Measurements from ENCODE around the gene PPARG.
A peak's percentile ranks its signal among the peaks of the same experiment; 100 is the strongest.
"Not testable (repeated sequence)": the region's sequence is repeated elsewhere in the genome, so short reads cannot be mapped to it uniquely, and the experiment has no call there.

PPARG gene

GRCh38 chr3:12288182-12289129 is at the start of gene PPARG:
Gene PPARG (plus strand): TSS chr3:12289070. CDS start chr3:12379712, 90,642 bp downstream.
- DNase-seq, result peak; percentile 40

- DNase-seq, result no peak
These were observed 49.6 kb upstream of the PPARG start for GRCh38 chr3:12239301-12239700.

GRCh38 chr3:12242772-12243171 is 46.1 kb upstream of the PPARG start:
- DNase-seq, result no peak

GRCh38 chr3:12246497-12247163 is 42.2 kb upstream of the PPARG start:
- DNase-seq, result no peak

- no peak for DNase-seq
These were observed 41.5 kb upstream of the PPARG start for GRCh38 chr3:12247411-12247810.

- no peak for DNase-seq
These were observed 39.4 kb upstream of the PPARG start for GRCh38 chr3:12249519-12249918.

- no peak for DNase-seq
These were observed 36.0 kb upstream of the PPARG start for GRCh38 chr3:12252889-12253288.

GRCh38 chr3:12253516-12254343 is 35.1 kb upstream of the PPARG start:
- DNase-seq, result no peak

- DNase-seq, result no peak
These were observed 33.5 kb upstream of the PPARG start for GRCh38 chr3:12255393-12255792.

- DNase-seq, result no peak
These were observed 30.0 kb upstream of the PPARG start for GRCh38 chr3:12258911-12259310.

GRCh38 chr3:12262173-12262572 is 26.7 kb upstream of the PPARG start:
- not testable (repeated sequence) for DNase-seq

- DNase-seq, result no peak
These were observed 23.4 kb upstream of the PPARG start for GRCh38 chr3:12265508-12265907.

GRCh38 chr3:12266038-12266437 is 22.8 kb upstream of the PPARG start:
- DNase-seq, result no peak

- DNase-seq, result no peak
These were observed 21.4 kb upstream of the PPARG start for GRCh38 chr3:12267376-12268030.

- no peak for DNase-seq
These were observed 20.7 kb upstream of the PPARG start for GRCh38 chr3:12268049-12268735.

GRCh38 chr3:12270976-12271375 is 17.9 kb upstream of the PPARG start:
- DNase-seq, result no peak

- no peak for DNase-seq
These were observed 15.7 kb upstream of the PPARG start for GRCh38 chr3:12273045-12273695.

- DNase-seq, result no peak
These were observed 12.8 kb upstream of the PPARG start for GRCh38 chr3:12275974-12276650.

- DNase-seq, result not testable (repeated sequence)
These were observed 12.0 kb upstream of the PPARG start for GRCh38 chr3:12276827-12277226.

- no peak for DNase-seq
These were observed 10.3 kb upstream of the PPARG start for GRCh38 chr3:12278566-12278965.
